ENCODE measurements around the gene KCNQ5.

The KCNQ5 gene

GRCh38 chr6:73152966-73153757, 531.3 kb downstream of the KCNQ5 start:
- Histone ChIP-seq H3K36me3 (ENCODE audit: insufficient read depth, low read length) (no peaks in the 10 kb centered on the region), H3K9ac (ENCODE audit: low read length) (no peak overlapping the region), H3K27ac (ENCODE audit: low read depth, low read length) (no peak overlapping the region), H3K4me3 (ENCODE audit: low read depth in 1 of 2, low read length in 2 of 2) (no peak overlapping the region), H3K4me1 (ENCODE audit: insufficient read depth, low read length) (no peaks in the 10 kb centered on the region), H3K9me3 (ENCODE audit: low read length) (no peaks in the 10 kb centered on the region), H3K27me3 (ENCODE audit: control insufficient read depth in 1 of 2, insufficient read depth in 2 of 2, low read length in 2 of 2) (no peaks in the 10 kb centered on the region)

- H3K27ac ChIP-seq (ENCODE audit: low read depth, low read length) = no peak overlapping the region
- no peaks in the 10 kb centered on the region for H3K4me1 ChIP-seq (ENCODE audit: insufficient read depth, low read length)
- H3K9me3 ChIP-seq (ENCODE audit: low read length) = no peaks in the 10 kb centered on the region
- H3K9ac ChIP-seq (ENCODE audit: low read length) = no peak overlapping the region
- no peaks in the 10 kb centered on the region for H3K27me3 ChIP-seq (ENCODE audit: control insufficient read depth in 1 of 2, insufficient read depth in 2 of 2, low read length in 2 of 2)
- no peaks in the 10 kb centered on the region for H3K36me3 ChIP-seq (ENCODE audit: insufficient read depth, low read length)
- H3K4me3 ChIP-seq (ENCODE audit: low read depth in 1 of 2, low read length in 2 of 2) = no peak overlapping the region
Measured at GRCh38 chr6:73156793-73157767, 535.2 kb downstream of the KCNQ5 start.

GRCh38 chr6:73157870-73158269, 536.0 kb downstream of the KCNQ5 start:
- Histone ChIP-seq H3K27ac (ENCODE audit: low read depth, low read length) (no peak overlapping the region), H3K9me3 (ENCODE audit: low read length) (no peaks in the 10 kb centered on the region), H3K27me3 (ENCODE audit: control insufficient read depth in 1 of 2, insufficient read depth in 2 of 2, low read length in 2 of 2) (no peaks in the 10 kb centered on the region), H3K4me3 (ENCODE audit: low read depth in 1 of 2, low read length in 2 of 2) (no peak overlapping the region), H3K4me1 (ENCODE audit: insufficient read depth, low read length) (no peaks in the 10 kb centered on the region), H3K36me3 (ENCODE audit: insufficient read depth, low read length) (no peaks in the 10 kb centered on the region), H3K9ac (ENCODE audit: low read length) (no peak overlapping the region)

GRCh38 chr6:73169111-73169510, 547.2 kb downstream of the KCNQ5 start:
- Histone ChIP-seq H3K27ac (ENCODE audit: low read depth, low read length) (no peak overlapping the region), H3K9ac (ENCODE audit: low read length) (no peak overlapping the region), H3K4me3 (ENCODE audit: low read depth in 1 of 2, low read length in 2 of 2) (no peak overlapping the region), H3K4me1 (ENCODE audit: insufficient read depth, low read length) (no peaks in the 10 kb centered on the region), H3K36me3 (ENCODE audit: insufficient read depth, low read length) (no peaks in the 10 kb centered on the region), H3K27me3 (ENCODE audit: control insufficient read depth in 1 of 2, insufficient read depth in 2 of 2, low read length in 2 of 2) (no peaks in the 10 kb centered on the region), H3K9me3 (ENCODE audit: low read length) (no peaks in the 10 kb centered on the region)

GRCh38 chr6:73169633-73170032, 547.8 kb downstream of the KCNQ5 start:
- no peak overlapping the region for H3K27ac ChIP-seq (ENCODE audit: low read depth, low read length)
- no peak overlapping the region for H3K4me3 ChIP-seq (ENCODE audit: low read depth in 1 of 2, low read length in 2 of 2)
- H3K36me3 ChIP-seq (ENCODE audit: insufficient read depth, low read length) = no peaks in the 10 kb centered on the region
- H3K9ac ChIP-seq (ENCODE audit: low read length) = no peak overlapping the region
- H3K9me3 ChIP-seq (ENCODE audit: low read length) = no peaks in the 10 kb centered on the region
- H3K4me1 ChIP-seq (ENCODE audit: insufficient read depth, low read length) = no peaks in the 10 kb centered on the region
- H3K27me3 ChIP-seq (ENCODE audit: control insufficient read depth in 1 of 2, insufficient read depth in 2 of 2, low read length in 2 of 2) = no peaks in the 10 kb centered on the region

GRCh38 chr6:73174646-73175045, 552.8 kb downstream of the KCNQ5 start:
- Histone ChIP-seq H3K27ac (ENCODE audit: low read depth, low read length) (no peak overlapping the region), H3K36me3 (ENCODE audit: insufficient read depth, low read length) (no peaks in the 10 kb centered on the region), H3K27me3 (ENCODE audit: control insufficient read depth in 1 of 2, insufficient read depth in 2 of 2, low read length in 2 of 2) (no peaks in the 10 kb centered on the region), H3K9me3 (ENCODE audit: low read length) (no peaks in the 10 kb centered on the region), H3K4me1 (ENCODE audit: insufficient read depth, low read length) (no peaks in the 10 kb centered on the region), H3K9ac (ENCODE audit: low read length) (no peak overlapping the region), H3K4me3 (ENCODE audit: low read depth in 1 of 2, low read length in 2 of 2) (no peak overlapping the region)

- no peaks in the 10 kb centered on the region for H3K27me3 ChIP-seq (ENCODE audit: control insufficient read depth in 1 of 2, insufficient read depth in 2 of 2, low read length in 2 of 2)
- no peak overlapping the region for H3K27ac ChIP-seq (ENCODE audit: low read depth, low read length)
- no peaks in the 10 kb centered on the region for H3K4me1 ChIP-seq (ENCODE audit: insufficient read depth, low read length)
- no peak overlapping the region for H3K4me3 ChIP-seq (ENCODE audit: low read depth in 1 of 2, low read length in 2 of 2)
- no peak overlapping the region for H3K9ac ChIP-seq (ENCODE audit: low read length)
- no peaks in the 10 kb centered on the region for H3K36me3 ChIP-seq (ENCODE audit: insufficient read depth, low read length)
- no peaks in the 10 kb centered on the region for H3K9me3 ChIP-seq (ENCODE audit: low read length)
Measured at GRCh38 chr6:73176057-73176456, 554.2 kb downstream of the KCNQ5 start.

GRCh38 chr6:73177221-73177944, 555.5 kb downstream of the KCNQ5 start:
- no peaks in the 10 kb centered on the region for H3K36me3 ChIP-seq (ENCODE audit: insufficient read depth, low read length)
- H3K4me1 ChIP-seq (ENCODE audit: insufficient read depth, low read length) = no peaks in the 10 kb centered on the region
- H3K9me3 ChIP-seq (ENCODE audit: low read length) = no peaks in the 10 kb centered on the region
- no peak overlapping the region for H3K27ac ChIP-seq (ENCODE audit: low read depth, low read length)
- no peak overlapping the region for H3K4me3 ChIP-seq (ENCODE audit: low read depth in 1 of 2, low read length in 2 of 2)
- H3K9ac ChIP-seq (ENCODE audit: low read length) = no peak overlapping the region
- no peaks in the 10 kb centered on the region for H3K27me3 ChIP-seq (ENCODE audit: control insufficient read depth in 1 of 2, insufficient read depth in 2 of 2, low read length in 2 of 2)

GRCh38 chr6:73180076-73180738, 558.3 kb downstream of the KCNQ5 start:
- no peak overlapping the region for H3K9ac ChIP-seq (ENCODE audit: low read length)

GRCh38 chr6:73180763-73181619, 559.1 kb downstream of the KCNQ5 start:
- H3K9ac ChIP-seq (ENCODE audit: low read length) = no peak overlapping the region
- peaks cover 0 to 5% of the 10 kb centered on the region in 2 donors for H3K27me3 ChIP-seq (ENCODE audit: control insufficient read depth in 1 of 2, insufficient read depth in 2 of 2, low read length in 2 of 2)
- H3K4me3 ChIP-seq (ENCODE audit: low read depth in 1 of 2, low read length in 2 of 2) = peak overlapping the region in 1 of 2 donors; percentile 2
- no peaks in the 10 kb centered on the region for H3K4me1 ChIP-seq (ENCODE audit: insufficient read depth, low read length)
- no peaks in the 10 kb centered on the region for H3K36me3 ChIP-seq (ENCODE audit: insufficient read depth, low read length)
- no peak overlapping the region for H3K27ac ChIP-seq (ENCODE audit: low read depth, low read length)
- no peaks in the 10 kb centered on the region for H3K9me3 ChIP-seq (ENCODE audit: low read length)

More at GRCh38 chr6:73180076-73180738, 558.3 kb downstream of the KCNQ5 start:
- Histone ChIP-seq H3K36me3 (ENCODE audit: insufficient read depth, low read length) (no peaks in the 10 kb centered on the region), H3K9me3 (ENCODE audit: low read length) (no peaks in the 10 kb centered on the region), H3K4me3 (ENCODE audit: low read depth in 1 of 2, low read length in 2 of 2) (no peak overlapping the region), H3K4me1 (ENCODE audit: insufficient read depth, low read length) (no peaks in the 10 kb centered on the region), H3K27ac (ENCODE audit: low read depth, low read length) (no peak overlapping the region), H3K27me3 (ENCODE audit: control insufficient read depth in 1 of 2, insufficient read depth in 2 of 2, low read length in 2 of 2) (no peaks in the 10 kb centered on the region)

All from muscle layer of colon (tissue), 2 donors.